Activated gamma-delta T cell treated with Interleukin-2 at 50 U/mL for 16 hours (primary cell): ENCODE measurements around the gene CD40.

Source experiments
- DNase-seq: peaks from one replicate; pipeline ENCODE4 v3.0.0-alpha.2; 2020

CD40 gene

DNA sequence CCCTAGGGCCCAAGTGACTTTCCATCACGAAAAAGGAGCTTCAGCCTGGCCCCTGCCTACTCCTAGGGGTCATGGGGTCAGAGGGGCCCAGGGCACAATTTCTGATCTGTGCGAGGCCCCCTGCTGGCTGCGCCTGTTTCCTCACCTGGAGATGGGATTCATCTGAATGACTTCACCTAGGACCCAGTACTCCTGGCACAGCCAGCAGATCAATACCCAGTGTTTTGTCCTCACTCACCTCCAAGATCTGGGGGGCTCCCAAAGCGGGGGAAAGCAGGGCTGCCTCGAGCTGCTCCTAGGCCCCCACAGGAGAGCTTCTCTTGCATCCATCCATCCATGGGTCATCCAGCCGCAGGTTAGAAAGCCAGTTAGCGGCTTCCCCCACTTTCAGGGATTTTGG is 33.8 kb downstream of the CD40 start:
- DNase-seq: no peak

DNA sequence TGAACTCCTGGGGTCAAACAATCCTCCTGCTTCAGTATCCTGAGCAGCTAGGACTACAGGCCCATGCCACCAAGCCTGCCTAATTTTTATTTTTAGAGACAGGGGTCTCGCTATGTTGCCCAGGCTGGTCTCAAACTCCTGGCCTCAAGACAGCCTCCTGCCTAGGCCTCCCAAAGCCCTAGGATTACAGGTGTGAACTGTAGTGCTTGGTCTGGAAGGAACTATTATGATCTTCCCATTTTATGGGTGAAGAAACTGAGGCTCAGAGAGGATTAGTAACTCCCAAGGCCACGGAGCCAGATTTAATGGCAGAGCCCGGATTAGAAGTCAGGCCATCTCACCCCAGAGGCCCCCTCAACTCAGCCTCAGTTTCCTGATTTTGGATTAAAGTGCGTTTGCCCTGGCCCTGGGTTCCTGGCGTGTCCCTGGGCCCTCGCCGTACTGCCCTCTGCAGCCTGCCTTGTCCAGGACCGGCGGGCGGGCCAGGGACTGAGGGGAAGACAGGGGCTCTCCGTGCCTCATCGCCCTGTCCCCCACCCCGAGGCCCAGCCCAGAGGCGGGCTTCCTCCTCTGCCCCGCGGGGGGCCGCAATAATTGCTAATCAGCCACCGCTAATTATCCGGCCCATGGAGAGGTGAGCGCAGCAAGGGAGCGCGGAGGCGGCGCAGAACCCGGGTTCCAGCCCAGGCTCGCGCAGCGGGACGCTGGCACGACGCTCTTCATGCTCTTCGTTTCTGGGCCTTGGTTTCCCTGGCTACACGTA is 34.9 kb downstream of the CD40 start:
- DNase-seq: no peak

DNA sequence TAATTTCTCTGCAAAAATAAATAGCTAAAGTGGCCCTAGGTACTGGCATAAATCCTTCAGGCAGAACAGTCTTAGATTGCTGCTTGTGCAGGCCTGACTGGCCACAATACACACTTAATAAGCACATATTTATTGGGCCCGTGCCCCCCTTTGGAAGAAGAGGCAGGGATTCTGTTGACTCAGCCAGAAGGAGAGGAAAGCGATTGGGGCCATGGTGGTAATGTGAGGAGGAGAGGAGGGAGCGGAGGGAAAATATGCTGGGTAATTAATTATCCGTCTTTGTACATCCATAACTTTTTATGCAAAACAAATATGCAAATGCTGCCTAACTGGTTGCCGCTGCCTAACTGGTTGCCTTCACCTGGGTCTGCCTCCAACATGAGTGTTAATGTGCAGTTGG is 36.2 kb downstream of the CD40 start:
- no peak for DNase-seq

DNA sequence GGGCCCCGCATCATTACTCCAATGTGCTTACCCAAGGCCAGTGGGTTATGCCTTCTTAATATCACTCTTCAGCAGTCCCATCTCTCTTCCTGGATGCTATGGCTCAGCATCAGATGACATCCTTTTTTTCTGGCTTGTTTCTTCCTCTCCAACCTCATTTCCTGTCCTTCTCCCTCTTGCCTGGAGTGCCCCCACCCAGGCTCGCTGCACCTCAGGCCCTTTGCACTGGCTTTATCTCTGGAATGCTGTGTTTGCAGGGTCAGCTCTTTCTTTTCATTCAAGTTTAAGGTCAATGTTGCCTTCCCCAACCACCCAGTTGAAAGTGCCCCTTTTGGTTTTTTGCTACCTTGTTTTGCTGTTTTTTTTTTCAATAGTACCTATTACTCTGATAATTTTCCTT is 36.7 kb downstream of the CD40 start:
- DNase-seq: no peak

DNA sequence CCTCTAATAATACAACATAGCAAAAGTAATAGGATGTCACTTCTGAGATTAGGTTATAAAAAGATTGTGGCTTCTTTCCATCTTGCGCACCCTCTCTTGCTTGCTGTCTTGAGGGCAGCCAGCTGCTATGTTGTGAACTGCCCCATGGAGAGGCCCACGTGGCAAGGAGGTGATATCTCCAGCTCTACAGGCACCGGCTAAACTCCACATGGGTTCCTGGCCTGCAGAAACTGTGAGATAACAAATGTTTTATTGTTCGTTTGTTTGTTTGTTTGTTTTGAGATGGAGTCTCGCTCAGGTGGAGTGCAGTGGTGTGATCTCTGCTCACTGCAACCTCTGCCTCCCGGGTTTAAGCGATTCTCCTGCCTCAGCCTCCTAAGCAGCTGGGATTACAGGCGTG is 38.0 kb downstream of the CD40 start:
- DNase-seq: no peak

DNA sequence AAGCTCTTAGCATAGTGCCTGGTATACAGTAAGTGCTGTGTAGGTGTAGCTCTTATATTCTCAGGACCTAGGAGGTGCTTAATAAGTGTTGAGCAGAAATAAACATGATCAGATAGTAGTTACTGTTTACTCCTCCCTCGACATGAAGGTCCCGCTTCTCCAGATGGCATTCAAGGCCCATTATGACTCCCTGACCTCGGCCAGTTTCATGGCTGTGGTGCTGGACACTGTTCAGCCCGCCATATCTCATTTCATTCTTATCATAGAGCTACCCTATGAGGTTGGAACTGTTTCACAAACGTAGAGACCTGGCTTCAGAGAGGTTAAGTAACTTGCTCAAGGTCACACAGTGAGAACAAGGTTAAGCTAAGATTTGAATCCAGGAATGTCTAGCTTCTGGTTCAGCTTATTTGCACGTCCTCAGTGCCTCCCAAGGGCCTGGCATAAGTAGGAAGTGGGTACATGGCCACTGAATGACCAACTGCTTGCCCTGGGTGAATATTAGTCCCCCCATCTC is 39.0 kb downstream of the CD40 start:
- no peak for DNase-seq

DNA sequence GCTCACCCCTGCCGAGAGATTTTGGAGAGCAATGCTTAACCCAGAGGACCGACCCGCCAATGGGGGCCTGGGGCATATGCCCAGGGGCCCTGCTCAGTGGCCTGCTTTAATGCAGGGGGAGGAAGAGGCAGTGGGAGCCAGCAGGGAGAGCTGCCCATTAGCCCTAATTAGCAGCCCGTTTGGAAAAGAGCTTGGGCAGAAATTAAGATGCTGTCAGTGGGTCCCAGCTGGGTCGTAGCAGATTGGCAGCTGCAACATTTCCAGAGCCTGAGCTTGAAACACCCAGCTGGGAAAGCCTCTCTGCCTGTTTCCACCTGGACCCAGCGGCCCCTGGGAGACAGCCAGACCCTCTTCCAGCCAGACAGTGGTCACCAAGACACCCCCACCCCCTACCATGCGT is 39.5 kb downstream of the CD40 start:
- no peak for DNase-seq

DNA sequence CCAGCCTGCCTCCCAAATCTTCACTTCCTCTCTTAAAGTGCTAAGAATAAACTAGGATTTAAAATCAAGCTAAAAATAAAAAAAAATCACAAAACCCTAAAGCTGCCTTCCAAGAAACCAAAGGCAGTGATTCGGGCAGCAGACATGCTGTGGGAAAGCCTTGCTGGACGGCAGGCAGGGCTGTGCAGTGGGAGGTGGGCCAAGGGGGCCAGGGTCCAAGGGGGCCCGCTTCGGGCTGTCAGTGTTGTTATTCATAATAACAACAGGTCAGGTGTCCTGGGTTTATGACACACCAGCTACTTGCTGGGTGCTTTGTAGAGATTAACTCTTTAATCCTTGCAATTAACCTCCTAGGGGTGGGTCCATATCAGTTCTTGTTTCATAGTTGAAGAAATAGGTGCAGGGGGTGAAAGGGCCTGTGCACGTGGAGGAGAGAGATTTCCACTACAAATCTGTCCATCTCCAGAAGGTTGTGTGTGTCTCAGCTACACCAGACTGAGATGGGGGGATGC is 40.4 kb downstream of the CD40 start:
- DNase-seq: no peak

DNA sequence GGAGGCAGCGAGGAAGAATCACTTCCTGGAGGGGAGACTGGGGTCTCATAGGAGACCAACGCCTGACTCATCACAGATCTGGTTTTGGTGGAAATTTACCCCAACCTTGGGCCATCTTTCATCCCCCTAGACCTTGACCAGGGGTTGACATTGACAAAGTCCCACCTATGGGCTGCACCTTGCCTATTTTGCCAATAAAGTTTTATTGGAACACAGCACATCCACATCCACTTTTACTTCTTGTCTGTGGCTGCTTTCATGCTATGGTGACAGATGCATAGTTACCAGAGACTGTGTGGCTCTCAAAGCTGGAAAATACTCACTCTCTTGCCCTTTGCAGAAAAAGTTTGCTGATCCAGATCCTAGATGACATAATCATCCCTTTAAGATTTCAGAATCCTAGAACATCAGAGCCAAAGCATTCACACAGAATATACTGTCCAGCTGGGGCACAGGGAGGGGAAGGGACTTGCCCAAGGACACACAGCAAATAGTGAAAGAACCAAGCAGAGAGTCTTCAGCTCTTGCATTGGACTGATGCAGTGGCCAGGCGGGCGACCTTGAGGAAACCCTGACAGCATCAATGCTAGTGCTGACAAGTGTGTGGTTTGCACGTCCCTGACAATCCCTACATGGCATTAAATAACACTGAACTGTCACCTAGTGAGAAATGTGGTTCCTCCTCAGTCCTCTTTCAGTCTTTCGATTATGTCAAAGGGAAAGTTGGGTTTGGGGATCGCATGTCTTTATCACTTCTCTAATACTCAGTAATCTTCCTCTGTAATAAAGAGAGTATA is 41.2 kb downstream of the CD40 start:
- DNase-seq: no peak

DNA sequence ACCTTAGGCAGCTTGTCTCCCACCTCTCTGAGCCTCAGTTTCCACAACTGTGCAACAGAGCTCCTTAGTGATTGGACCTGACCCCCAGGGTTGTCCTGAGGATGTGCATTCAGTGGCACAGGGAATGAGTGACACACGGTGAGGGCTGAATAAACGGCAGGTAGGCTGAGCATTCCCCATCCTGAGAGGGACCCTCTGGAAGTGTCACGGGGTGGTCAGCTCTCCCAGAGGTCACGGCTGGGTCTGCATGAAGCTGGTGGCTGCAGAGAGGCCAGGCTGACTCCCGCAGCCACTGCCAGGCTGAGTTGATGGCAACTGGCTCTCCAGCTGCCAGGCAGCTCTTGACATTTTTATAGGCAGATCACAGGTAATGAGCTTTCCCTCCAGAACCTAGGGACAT is 42.5 kb downstream of the CD40 start:
- no peak for DNase-seq

DNA sequence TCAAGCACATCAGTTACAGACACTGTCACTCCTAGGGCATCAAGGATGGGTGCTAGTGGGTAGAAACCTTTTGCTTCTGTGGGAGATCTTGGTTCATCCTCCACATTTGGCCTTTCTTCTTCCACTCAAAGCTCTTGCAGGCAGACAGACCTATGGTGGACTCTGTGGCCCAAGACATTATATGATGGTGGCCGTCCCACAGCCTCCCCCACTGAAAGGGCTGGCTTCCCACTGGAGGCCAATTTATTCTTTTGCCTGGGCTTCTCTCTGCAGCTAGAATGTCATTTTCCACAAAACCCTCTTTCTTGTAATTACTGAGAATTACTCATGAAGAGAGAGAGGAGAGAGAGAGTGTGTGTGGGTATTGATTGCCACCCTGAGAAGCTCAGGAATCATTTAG is 43.8 kb downstream of the CD40 start:
- DNase-seq: no peak

DNA sequence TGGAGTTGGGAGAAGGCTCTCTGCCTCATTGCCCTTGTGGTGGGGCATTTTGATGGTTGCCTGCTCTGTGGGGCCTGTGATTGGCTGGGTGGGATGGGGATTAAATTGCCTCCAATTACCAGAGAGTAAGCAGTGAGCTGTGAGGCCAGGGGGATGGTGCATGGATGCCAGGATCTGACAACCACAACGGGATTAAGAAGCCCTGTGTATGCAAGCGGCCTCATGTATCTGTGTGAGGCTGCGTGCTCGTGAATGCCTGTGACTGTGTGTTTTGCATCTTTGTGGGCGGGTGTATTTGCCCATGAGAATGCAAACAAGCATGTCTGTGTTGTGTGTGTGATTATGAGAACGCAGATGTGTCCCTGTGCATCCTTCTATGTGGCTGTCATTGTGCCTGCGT is 46.1 kb downstream of the CD40 start:
- DNase-seq: no peak

DNA sequence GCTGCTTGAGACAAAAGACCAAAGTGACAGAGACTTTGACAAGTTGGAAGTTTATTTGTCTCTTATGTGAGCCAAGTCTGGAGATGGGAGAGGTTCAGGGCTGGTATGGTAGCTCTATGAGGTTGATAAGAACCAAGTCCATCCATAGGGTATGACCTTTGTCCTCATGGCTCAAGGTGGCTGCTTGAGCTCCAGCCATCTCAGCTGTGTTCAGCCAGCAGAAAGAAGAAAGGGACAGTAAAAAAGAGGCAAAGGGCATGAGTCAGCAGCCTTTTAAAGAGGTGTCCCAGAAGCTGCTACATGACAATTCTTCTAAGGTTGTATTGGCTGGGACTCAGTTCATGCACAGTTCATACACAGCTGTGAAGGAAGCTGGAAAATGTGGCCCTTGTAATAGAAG is 49.0 kb downstream of the CD40 start:
- no peak for DNase-seq

DNA sequence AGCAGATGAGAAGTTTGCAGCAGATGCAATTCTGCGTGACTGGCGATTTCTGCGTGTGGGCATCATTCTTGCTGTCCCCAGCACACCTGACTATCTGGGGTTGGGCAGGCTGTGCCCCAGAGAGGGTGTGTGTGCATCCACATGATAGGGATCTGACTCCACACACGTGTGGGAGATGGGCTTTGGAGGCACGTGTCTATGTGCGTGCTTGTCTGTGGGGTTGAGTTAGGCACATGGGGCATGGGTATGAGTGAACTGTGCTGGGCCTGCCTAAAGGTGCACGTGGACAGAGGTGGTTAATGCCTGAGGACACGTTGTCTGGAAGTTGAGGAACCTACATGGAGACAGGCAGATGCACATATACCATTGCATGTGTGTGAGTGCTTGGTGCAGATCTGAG is 50.3 kb downstream of the CD40 start:
- DNase-seq: no peak

DNA sequence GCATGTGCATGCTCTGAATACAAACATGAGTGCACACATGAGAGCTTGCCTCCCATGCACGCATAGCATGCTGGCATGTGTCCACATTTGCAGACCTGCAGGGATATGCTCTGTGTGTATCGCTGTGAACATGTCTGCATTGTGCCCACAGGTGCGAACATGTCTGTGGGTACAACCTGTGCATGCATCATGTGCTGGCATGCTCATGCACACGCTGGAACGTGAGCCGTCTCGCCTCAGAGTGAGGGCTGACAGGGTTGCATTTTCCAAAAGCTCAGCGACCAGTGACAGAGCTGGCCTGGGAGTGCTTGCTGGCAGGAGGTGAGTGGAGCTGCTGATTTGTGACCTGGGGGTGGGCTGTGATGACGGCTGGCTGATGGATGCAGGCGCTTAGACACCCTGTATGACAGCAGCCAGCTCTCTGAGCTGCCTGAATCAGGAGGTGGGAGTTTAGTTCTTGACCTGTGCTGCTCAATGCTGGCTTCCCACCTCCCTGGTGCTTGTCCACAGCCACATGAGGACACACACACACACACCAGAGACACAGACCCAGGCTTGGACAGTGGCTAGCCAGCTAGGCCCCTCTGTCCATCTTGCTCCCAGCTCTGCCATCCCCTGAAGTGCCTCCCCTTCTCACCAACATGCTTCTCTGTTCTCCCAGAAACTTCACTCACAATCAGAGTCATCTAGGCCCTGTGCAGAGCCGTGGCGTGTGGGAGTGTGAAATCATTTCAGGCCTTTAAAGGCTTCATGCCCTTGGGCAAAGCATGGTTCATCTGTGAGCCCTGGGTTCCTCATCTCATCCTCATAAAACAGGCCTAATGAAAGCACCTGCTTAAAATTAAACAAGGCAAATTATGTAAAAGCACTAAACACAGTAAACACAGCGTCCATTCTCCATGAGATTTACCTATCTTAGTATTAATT is 51.4 kb downstream of the CD40 start:
- DNase-seq: no peak

DNA sequence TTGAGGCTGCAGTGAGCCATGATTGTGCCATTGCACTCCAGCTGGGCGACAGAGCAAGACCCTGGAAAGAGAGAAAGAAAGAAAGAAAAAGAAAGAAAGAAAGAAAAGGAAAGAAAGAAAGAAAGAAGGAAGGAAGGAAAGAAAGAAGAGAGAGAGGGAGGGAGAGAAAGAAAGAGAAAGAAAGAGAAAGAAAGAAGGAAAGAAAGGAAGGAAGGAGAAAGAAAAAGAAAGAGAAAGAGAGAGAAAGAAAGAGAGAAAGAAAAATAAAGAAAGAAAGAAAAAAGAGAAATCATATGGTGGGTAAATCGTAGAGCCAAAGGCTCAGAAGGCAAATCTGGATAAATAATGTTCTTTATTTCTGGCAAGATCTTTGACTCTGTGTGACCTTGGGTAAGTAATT is 53.4 kb downstream of the CD40 start:
- DNase-seq: no peak

DNA sequence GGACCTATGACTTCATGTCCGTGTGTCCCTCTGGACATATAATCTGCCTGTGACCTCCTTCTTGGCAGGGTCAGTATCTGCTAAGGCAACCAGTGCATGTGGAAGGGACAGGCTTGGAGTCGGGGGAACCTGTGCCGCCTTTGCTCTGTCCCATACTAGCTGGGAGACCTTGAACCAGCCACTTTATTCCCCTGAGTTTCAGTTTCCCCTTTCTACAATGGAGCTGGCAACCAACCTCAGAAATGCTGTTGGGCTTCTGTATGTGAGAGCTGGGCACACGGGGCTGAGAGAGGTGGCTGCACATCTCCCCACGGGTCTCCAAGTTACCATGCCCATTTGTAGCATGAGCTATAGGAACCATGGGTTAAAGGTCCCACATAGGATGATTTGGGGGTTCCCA is 53.8 kb downstream of the CD40 start:
- no peak for DNase-seq

DNA sequence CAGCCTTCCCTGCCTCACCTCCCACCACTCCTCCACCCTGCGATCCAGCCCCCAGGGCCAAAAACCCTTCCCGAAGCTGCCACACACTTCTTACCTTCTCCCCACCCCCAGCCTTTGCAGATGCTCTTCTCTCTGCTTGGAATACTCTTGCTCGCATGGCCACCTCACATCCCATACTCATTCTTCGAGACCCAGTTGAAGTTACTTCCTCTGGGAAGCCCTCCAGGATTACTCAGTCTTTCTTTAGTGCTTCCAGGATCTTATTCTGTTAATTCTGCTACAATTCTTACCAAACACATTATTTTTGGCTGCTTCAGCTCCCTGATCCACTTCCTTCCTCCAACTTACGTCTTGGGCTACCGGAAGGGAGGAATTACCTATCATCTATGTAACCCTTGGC is 54.3 kb downstream of the CD40 start:
- no peak for DNase-seq

DNA sequence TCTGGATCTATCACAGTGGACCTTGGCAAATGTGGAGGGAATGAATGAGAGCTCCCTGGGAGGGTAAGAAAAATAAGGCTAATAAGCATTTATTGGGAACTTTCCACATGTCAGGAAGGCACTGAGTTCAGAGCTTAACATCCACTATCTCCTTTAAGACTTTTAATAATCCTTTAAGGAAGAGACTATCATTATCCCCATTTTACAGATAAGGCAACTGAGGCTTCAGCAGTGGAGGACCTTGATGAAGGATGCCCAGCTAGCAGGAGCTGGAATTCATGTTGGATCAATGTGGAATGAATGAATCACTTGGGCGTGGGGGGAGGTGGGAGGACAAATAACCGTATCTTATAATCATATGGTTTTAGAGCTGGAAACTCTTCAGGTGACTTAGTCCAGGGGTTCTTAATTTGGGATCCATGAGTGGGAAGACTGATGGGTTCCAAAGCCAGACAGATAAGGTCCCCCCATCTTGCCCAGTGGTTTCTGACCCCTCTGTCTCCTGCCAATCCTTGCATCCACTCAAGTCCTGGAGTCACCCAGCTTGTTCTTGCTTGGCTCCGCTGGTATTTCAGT is 54.9 kb downstream of the CD40 start:
- DNase-seq: no peak

DNA sequence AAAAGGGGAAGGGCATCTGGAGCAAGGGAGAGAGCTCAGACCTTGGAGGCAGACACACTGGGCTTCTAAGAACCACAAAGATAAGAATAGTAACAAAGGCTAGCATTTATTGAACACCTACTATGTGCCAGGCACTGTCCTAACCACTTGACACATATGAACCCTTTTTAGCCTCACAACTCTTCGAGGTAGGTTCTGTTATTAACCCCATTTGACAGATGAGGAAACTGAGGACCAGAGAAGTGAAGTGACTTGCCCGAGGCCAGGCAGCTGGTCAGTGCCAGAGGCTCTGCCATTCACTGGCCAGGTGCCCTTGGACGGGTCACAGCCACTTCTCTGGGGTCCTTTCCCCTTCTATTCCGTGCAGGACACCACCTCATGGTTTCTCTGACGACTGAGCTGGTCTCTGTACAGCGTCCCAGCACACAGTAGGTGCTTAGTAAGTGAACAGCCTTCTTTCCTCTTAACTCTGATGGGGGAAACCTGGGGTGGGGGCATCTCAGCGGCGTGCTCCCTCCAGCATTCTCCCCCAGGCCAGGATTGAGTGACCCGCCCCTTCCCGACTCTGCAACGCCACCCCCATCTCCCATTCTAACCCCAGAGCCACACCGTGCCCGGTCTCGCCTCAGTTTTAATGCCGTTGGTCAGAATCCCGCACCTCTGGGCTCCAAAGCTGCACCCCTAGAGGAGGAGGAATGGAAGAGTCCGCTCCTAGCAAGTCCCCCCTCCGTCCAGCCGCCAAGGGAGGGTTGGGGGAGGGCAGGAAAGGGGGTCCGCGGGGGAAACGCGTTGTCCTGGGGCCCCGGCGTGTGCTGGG is 55.7 kb downstream of the CD40 start:
- DNase-seq: no peak

DNA sequence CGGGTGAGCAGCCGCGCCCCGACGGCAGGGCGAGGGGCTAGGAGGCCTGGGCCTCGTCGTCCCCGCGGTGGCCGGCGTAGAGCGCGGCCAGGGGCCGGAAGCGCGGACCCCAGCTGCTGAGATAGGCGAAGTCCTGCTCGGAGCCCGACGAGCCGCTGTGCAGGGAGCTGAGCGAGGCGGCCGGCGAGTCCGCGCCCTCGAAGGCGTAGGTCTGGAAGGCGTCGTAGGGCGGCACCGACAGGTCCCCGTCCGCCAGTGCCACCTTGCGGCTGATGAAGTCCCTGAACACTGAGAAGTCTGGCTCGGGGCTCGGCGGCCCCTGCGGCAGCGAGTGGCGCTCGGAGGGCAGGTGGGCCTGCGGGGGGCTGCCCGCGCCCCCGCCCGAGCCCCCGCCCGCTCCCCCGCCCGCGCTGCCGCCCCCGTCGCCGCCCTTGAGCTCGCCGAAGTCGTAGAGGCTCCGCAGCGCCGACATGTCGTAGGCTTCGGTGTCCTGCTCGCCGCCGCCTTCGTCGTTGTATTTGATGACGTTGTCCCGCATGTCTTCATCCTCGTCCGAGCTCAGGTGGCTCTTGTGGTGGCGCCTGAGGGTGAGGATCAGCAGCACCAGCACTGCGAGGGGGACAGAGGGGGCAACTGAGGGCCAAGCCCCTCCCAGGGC is 56.5 kb downstream of the CD40 start:
- DNase-seq: peak; percentile 69
